ENCODE data around the gene PIGS.

GRCh38 chr17:28573040-28573380 is 1.7 kb upstream of the PIGS start:
- TF ChIP-seq CTCF (IDR thresholded peaks at IDR 0.05) (no peak), POLR2A (IDR thresholded peaks at IDR 0.05) (no peak), POLR2AphosphoS5 (IDR thresholded peaks at IDR 0.05) (no peak)

All from breast epithelium (tissue), 3 donors.